ENCODE results near the gene PIGN. TPM values are rescaled to one million over a fixed set of nuclear protein-coding genes. Genes with fewer than 3 reads are reported as not detected.

The PIGN gene
- total RNA-seq, 2 experiments from 2014 or later, result 21.5 to 25.0 TPM

DNA sequence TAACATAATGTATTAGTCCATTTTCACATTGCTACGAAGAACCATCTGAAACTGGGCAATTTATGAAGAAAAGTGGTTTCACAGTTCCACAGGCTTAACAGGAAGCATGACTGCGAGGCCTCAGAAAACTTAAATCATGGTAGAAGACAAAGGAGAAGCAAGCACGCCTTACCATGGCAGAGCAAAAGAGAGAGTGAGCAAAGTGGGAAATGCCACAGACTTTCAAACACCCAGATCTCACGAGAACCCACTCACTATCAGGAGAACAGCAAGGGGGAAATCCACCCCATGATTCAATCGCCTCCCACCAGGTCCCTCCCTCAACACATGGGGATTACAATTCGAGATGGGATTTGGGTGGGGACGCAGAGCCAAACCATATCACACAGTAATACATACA is 22.5 kb downstream of the PIGN start:
- Mint-ChIP-seq H3K4me1 (peaks cover 3% of the 10 kb centered on the region), H3K27me3 (no peaks in the 10 kb centered on the region), H3K36me3 (peaks cover 26% of the 10 kb centered on the region), H3K9me3 (peaks cover 8% of the 10 kb centered on the region), H3K4me3 (no peak overlapping the region), H3K27ac (no peak overlapping the region)
- no peak for DNase-seq

DNA sequence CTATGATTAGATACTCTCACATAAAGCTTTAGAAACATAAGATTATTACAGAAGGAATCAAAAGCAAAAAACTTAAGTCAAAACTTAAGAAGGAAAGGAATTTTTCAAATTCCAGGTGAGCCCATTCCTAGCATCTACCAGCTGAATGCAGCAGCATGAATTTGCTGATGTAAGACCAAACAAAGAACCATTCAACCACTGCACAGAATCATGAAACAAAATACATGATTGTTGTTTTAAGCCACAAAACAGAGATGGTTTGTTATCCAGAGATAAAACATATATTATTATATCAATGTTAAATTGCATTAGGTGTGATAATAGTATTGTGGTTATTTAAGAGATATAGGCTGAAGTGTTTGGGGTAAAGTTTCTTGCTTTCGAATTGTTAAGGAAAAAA is 29.0 kb downstream of the PIGN start:
- no peak overlapping the region for H3K4me3 Mint-ChIP-seq
- H3K36me3 Mint-ChIP-seq, result peaks cover 2% of the 10 kb centered on the region
- no peak for DNase-seq
- no peaks in the 10 kb centered on the region for H3K9me3 Mint-ChIP-seq
- H3K4me1 Mint-ChIP-seq, result no peaks in the 10 kb centered on the region
- H3K27me3 Mint-ChIP-seq, result no peaks in the 10 kb centered on the region
- no peak overlapping the region for H3K27ac Mint-ChIP-seq

- no peak overlapping the region for H3K27ac Mint-ChIP-seq
- no peak for DNase-seq
- no peaks in the 10 kb centered on the region for H3K27me3 Mint-ChIP-seq
- H3K4me3 Mint-ChIP-seq, result no peak overlapping the region
- no peaks in the 10 kb centered on the region for H3K9me3 Mint-ChIP-seq
- H3K36me3 Mint-ChIP-seq, result peaks cover 3% of the 10 kb centered on the region
- H3K4me1 Mint-ChIP-seq, result no peaks in the 10 kb centered on the region
These were observed 34.0 kb downstream of the PIGN start for GRCh38 chr18:62152844-62153243.

DNA sequence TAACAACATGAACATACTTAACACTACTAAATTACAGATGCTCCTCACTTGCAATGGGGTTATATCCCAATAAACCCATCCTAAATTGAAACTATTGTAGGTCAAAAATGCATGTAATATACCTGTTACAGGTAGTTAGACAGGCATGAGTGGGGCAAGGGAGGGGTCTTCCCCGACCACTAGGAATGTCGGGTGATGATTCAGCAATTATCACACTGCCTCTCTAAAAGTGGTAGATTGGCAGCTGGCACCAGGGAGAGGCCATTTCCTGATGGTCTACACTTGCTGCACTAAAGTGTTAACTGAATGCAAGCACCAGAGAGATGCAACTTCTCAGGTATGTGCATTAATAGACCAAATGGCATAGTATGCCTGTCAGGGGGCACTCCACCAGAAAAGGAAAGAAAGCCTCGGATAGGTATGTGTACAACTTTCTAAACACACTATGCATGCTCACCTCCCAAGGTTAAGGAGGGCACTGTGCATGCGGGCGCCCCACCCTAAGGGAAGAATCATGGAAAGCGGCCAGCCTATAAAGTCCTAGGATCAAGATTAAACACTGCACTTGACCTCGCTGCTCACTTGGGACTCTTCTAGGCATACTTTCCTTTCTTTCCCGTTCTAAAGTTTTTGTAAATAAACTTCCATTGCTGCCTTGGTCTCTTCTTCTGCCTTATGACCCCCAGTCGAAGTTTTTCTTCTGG is 35.6 kb downstream of the PIGN start:
- Mint-ChIP-seq H3K9me3 (no peaks in the 10 kb centered on the region), H3K27ac (no peak overlapping the region), H3K27me3 (no peaks in the 10 kb centered on the region), H3K36me3 (peaks cover 3% of the 10 kb centered on the region), H3K4me1 (no peaks in the 10 kb centered on the region), H3K4me3 (no peak overlapping the region)
- no peak for DNase-seq

DNA sequence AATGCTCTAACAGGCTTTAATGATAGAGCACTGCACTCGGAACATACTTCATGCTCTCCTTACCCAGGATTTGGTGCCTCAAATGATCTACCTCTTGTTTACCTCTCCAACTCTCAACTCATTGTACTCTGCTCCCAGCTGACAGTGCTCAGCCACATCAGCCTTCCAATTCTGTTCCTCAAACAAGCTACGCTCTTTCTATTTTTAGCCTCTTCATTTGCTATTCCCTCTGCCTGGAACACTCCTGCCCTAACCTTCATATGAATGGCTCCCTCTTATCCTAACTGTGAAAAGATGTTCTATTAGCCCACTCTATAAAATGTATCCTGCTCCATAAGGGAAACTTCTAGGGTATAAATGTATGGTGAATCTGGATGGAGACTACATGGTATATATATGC is 42.5 kb downstream of the PIGN start:
- Mint-ChIP-seq H3K9me3 (no peaks in the 10 kb centered on the region), H3K27me3 (no peaks in the 10 kb centered on the region), H3K4me1 (no peaks in the 10 kb centered on the region), H3K4me3 (no peak overlapping the region), H3K27ac (no peak overlapping the region), H3K36me3 (no peaks in the 10 kb centered on the region)
- DNase-seq, result no peak

GRCh38 chr18:62140259-62140658 is 46.6 kb downstream of the PIGN start:
- Mint-ChIP-seq H3K4me1 (no peaks in the 10 kb centered on the region), H3K27ac (no peak overlapping the region)

DNA sequence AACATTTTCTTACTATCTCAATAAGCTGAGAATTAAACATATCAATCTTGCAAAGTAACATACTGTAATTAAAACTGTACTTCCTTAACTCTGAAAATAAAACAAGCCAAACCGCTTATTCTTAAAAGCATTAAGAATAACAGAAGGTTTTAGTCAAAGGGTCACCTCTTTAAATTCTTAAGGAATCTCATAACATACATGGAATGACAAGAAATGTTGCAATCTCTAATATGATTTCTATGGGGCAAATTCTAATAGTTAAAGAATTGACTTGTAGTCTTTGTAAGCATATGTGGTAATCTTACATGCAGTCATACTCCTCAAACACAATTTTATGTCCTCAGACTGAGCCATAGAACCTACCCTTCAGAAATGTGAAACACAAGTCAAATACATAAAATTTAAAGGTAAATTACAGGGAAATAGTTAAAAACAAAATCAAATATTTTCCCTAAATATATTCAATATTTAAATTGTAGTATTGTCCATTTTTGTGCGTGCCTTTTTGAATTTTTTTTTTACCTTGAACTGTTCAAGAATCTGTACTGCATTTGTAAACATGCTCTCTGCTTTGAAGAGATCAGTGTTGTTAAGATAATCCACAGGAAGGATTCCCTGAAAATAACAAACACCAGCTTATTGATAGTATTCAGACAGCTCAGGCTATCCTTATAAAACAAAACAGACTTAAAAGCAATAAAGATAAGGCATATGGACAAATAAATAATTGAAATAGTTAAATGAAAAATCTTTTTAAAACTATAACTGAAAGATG is 48.2 kb downstream of the PIGN start:
- no peak overlapping the region for H3K27ac Mint-ChIP-seq
- peaks cover 3% of the 10 kb centered on the region for H3K36me3 Mint-ChIP-seq
- H3K9me3 Mint-ChIP-seq, result no peaks in the 10 kb centered on the region
- no peak overlapping the region for H3K4me3 Mint-ChIP-seq
- no peaks in the 10 kb centered on the region for H3K4me1 Mint-ChIP-seq
- DNase-seq, result no peak
- H3K27me3 Mint-ChIP-seq, result no peaks in the 10 kb centered on the region

More at GRCh38 chr18:62140259-62140658, 46.6 kb downstream of the PIGN start:
- Mint-ChIP-seq H3K27me3 (no peaks in the 10 kb centered on the region), H3K9me3 (no peaks in the 10 kb centered on the region), H3K4me3 (no peak overlapping the region), H3K36me3 (peaks cover 3% of the 10 kb centered on the region)
- DNase-seq, result no peak

GRCh38 chr18:62131301-62131909 is 55.5 kb downstream of the PIGN start:
- no peaks in the 10 kb centered on the region for H3K9me3 Mint-ChIP-seq
- no peaks in the 10 kb centered on the region for H3K27me3 Mint-ChIP-seq
- H3K4me3 Mint-ChIP-seq, result no peak overlapping the region

GRCh38 chr18:62128157-62128556 is 58.7 kb downstream of the PIGN start:
- H3K27me3 Mint-ChIP-seq, result no peaks in the 10 kb centered on the region
- no peaks in the 10 kb centered on the region for H3K9me3 Mint-ChIP-seq
- H3K36me3 Mint-ChIP-seq, result peaks cover 5% of the 10 kb centered on the region
- H3K4me1 Mint-ChIP-seq, result peaks cover 3% of the 10 kb centered on the region
- no peak overlapping the region for H3K4me3 Mint-ChIP-seq
- H3K27ac Mint-ChIP-seq, result no peak overlapping the region
- DNase-seq, result no peak

More at GRCh38 chr18:62131301-62131909, 55.5 kb downstream of the PIGN start:
- no peak overlapping the region for H3K27ac Mint-ChIP-seq
- H3K36me3 Mint-ChIP-seq, result peaks cover 5% of the 10 kb centered on the region
- H3K4me1 Mint-ChIP-seq, result peaks cover 3% of the 10 kb centered on the region
- peak; percentile 44 for DNase-seq

DNA sequence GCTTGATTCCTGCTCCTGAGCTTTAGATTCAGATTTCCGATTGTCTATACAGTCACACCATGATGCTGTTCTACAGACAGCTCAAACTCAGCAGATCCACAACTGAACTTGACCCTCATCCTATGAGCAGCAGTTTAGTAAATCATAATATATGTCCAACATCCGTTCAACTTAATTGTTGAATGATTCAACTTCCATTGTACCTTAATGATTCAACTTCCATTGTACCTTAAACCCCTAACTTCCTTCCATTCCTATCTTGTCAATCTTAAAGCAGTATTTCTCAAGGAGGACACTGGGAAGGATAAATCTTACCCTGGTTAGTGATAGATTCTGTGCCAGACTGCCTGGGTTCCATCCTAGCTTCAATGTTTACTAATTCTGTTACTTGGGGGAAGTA is 60.1 kb downstream of the PIGN start:
- no peak overlapping the region for H3K27ac Mint-ChIP-seq
- H3K9me3 Mint-ChIP-seq, result no peaks in the 10 kb centered on the region
- no peak for DNase-seq
- H3K36me3 Mint-ChIP-seq, result peaks cover 7% of the 10 kb centered on the region
- H3K4me1 Mint-ChIP-seq, result peaks cover 3% of the 10 kb centered on the region
- H3K27me3 Mint-ChIP-seq, result no peaks in the 10 kb centered on the region
- H3K4me3 Mint-ChIP-seq, result no peak overlapping the region

DNA sequence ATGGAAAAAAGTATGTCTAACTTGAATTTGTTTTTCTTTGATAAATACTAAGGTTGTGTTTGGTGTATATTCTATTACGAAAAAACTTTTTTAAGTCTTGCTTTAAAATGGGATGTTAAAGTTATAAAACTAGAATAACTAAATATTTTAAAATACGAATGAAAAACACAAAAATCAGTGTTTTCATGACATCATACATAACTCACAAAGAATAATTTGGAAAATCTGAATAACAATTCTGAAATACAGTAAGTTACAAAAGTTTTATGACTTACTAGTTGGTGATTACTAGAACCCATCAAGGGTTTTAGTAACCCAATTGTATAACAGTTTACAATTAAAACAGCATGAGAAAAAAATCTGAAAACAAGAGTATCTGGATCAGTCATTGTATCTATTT is 61.2 kb downstream of the PIGN start:
- Mint-ChIP-seq H3K9me3 (no peaks in the 10 kb centered on the region), H3K4me3 (no peak overlapping the region), H3K27me3 (no peaks in the 10 kb centered on the region), H3K4me1 (peaks cover 3% of the 10 kb centered on the region), H3K27ac (no peak overlapping the region), H3K36me3 (peaks cover 9% of the 10 kb centered on the region)
- DNase-seq, result no peak

GRCh38 chr18:62122330-62122729 is 64.5 kb downstream of the PIGN start:
- peaks cover 3% of the 10 kb centered on the region for H3K4me1 Mint-ChIP-seq
- no peak overlapping the region for H3K4me3 Mint-ChIP-seq
- no peak overlapping the region for H3K27ac Mint-ChIP-seq
- DNase-seq, result no peak
- no peaks in the 10 kb centered on the region for H3K9me3 Mint-ChIP-seq
- H3K27me3 Mint-ChIP-seq, result no peaks in the 10 kb centered on the region
- peaks cover 11% of the 10 kb centered on the region for H3K36me3 Mint-ChIP-seq

DNA sequence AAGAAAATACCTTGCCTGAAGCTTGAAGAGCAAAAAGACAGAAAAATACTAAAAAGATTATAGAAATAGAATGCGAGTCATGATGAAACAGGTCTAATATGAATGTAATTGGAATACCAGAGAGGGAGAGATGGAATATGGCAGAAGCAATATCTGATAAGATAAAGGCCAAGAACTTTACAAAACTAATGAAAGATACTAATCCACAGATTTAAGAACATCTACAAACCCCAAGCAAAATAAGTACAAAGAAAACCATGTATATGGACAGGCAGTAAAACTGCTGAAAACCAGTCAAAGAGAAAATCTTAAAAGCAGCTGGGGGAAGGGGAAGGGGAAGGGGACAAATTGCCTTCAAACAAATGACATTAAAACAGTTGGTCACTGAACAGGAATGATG is 67.0 kb downstream of the PIGN start:
- no peak for DNase-seq
- no peaks in the 10 kb centered on the region for H3K27me3 Mint-ChIP-seq
- peaks cover 13% of the 10 kb centered on the region for H3K36me3 Mint-ChIP-seq
- H3K27ac Mint-ChIP-seq, result no peak overlapping the region
- H3K4me1 Mint-ChIP-seq, result no peaks in the 10 kb centered on the region
- H3K4me3 Mint-ChIP-seq, result no peak overlapping the region
- no peaks in the 10 kb centered on the region for H3K9me3 Mint-ChIP-seq

GRCh38 chr18:62118328-62118727 is 68.5 kb downstream of the PIGN start:
- Mint-ChIP-seq H3K9me3 (no peaks in the 10 kb centered on the region), H3K4me1 (no peaks in the 10 kb centered on the region), H3K27me3 (no peaks in the 10 kb centered on the region), H3K36me3 (peaks cover 13% of the 10 kb centered on the region), H3K4me3 (no peak overlapping the region), H3K27ac (no peak overlapping the region)
- no peak for DNase-seq

DNA sequence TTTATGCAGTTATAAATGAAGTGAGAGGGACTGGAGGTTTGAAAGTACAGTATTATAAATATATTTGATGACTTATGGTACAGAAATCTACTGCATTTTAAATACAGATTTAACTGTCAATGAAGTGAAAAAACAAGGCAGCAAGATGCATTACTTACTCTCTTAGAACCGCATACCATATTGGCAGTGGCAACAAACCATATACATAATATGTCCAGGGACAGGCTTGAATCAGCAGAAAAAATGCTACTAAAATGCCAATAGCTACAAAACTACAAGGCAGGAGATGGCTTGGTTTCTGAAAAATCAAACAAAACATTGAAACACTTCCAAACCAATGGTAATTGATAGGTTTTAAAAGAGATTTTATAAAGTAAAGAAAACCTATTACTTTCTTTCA is 77.2 kb downstream of the PIGN start:
- Mint-ChIP-seq H3K4me1 (no peaks in the 10 kb centered on the region), H3K9me3 (no peaks in the 10 kb centered on the region)

More for the DNA sequence above, 77.2 kb downstream of the PIGN start:
- H3K27ac Mint-ChIP-seq, result no peak overlapping the region
- H3K4me3 Mint-ChIP-seq, result no peak overlapping the region
- no peaks in the 10 kb centered on the region for H3K27me3 Mint-ChIP-seq
- H3K36me3 Mint-ChIP-seq, result peaks cover 1% of the 10 kb centered on the region
- no peak for DNase-seq

Measured in activated naive CD8-positive, alpha-beta T cell treated with anti-CD3 and anti-CD28 coated beads for 36 hours (primary cell).